K562 (cell line): ENCODE measurements around the gene PNMT. TPM values are rescaled to one million over a fixed set of nuclear protein-coding genes. Genes with fewer than 3 reads are reported as not detected.
A peak's percentile ranks its signal among the peaks of the same experiment; 100 is the strongest.

ENCODE experiments used
- BCOR ChIP-seq: fragments of 450-650 bp; IDR thresholded peaks from 2 replicates; pipeline ENCODE4 v1.6.1; 2016
- E2F5 ChIP-seq: sonication (generic); formaldehyde crosslinking; IDR thresholded peaks from 2 replicates; pipeline ENCODE4 v1.8.0; 2022; ENCODE audit warnings: mild to moderate bottlenecking, missing genetic modification reagents
- IRF1 ChIP-seq: sonication (generic); formaldehyde crosslinking; IDR thresholded peaks from 2 replicates; pipeline ENCODE4 v1.8.0; 2022; ENCODE audit warnings: missing genetic modification reagents, mild to moderate bottlenecking, borderline replicate concordance
- MECOM ChIP-seq: fragments of 250-450 bp; sonication (Bioruptor Pico); IDR thresholded peaks from 2 replicates; pipeline ENCODE4 v1.8.0; 2022; ENCODE audit warnings: inconsistent platforms
- MXD1 ChIP-seq: fragments of 250-450 bp; sonication (Bioruptor Pico); IDR thresholded peaks from 2 replicates; pipeline ENCODE4 v1.8.0; 2021; ENCODE audit warnings: borderline replicate concordance, mild to moderate bottlenecking, moderate library complexity; ENCODE audit not compliant: poor library complexity, severe bottlenecking
- NEUROD1 ChIP-seq: fragments of 150-350 bp; IDR thresholded peaks from 2 replicates; pipeline ENCODE4 v1.6.1; 2014; ENCODE audit warnings: borderline replicate concordance, low read length, low read depth; ENCODE audit not compliant: partially characterized antibody
- PRMT5 ChIP-seq: sonication (generic); formaldehyde crosslinking; IDR thresholded peaks from 2 replicates; pipeline ENCODE4 v1.5.0; 2020; ENCODE audit warnings: missing genetic modification reagents
- RAD21 ChIP-seq, 2 experiments: fragments of 250-450 bp in 1 of 2; fragments of 450-650 bp in 1 of 2; sonication (Bioruptor Pico) in 1 of 2; formaldehyde crosslinking in 1 of 2; IDR thresholded peaks in 1 of 2; conservative IDR thresholded peaks in 1 of 2; 2 replicates each; pipeline versions ENCODE4 v1.4.0 to v1.8.0; 2020 to 2022; ENCODE audit warnings: mild to moderate bottlenecking in 2 of 2, moderate library complexity in 1 of 2
- RBM39 ChIP-seq: fragments of 200-400 bp; formaldehyde crosslinking; optimal IDR thresholded peaks from 2 replicates; pipeline ENCODE3; 2018; ENCODE audit warnings: low read depth, low read length
- TFAM ChIP-seq: fragments of 250-450 bp; sonication (Bioruptor Pico); conservative IDR thresholded peaks from 2 replicates; pipeline ENCODE4 v1.5.0; 2021; ENCODE audit warnings: mild to moderate bottlenecking, moderate library complexity
- ZBTB7A ChIP-seq: IDR thresholded peaks from 2 replicates; pipeline ENCODE4 v1.6.1; 2011; ENCODE audit warnings: low read depth, mild to moderate bottlenecking, low read length, moderate library complexity, borderline replicate concordance; ENCODE audit not compliant: control insufficient read depth
- ZNF165 ChIP-seq: fragments of 250-450 bp; sonication (Bioruptor Pico); IDR thresholded peaks from 2 replicates; pipeline ENCODE4 v1.4.0; 2020; ENCODE audit warnings: borderline replicate concordance
- ZNF324 ChIP-seq: fragments of 250-450 bp; sonication (Bioruptor Pico); IDR thresholded peaks from 2 replicates; pipeline ENCODE4 v1.4.0; 2020; ENCODE audit warnings: mild to moderate bottlenecking
- ZNF445 ChIP-seq: fragments of 250-450 bp; sonication (Bioruptor Pico); IDR thresholded peaks from 2 replicates; pipeline ENCODE4 v1.4.0; 2020; ENCODE audit warnings: low read depth, mild to moderate bottlenecking, moderate library complexity
- polyA plus RNA-seq, 8 experiments: library from polyadenylated mRNA; depleted of rRNA in 4 of 8; stranded (reverse) in 5 of 8; unstranded in 3 of 8; fragments of >200 nt; fragmentation: Nextera tagmentation in 2 of 8; fragmentation: Illumina TruSeq in 1 of 8; extraction: Ambion mirVana in 2 of 8; extraction: Trizol in 1 of 8; gene quantifications; 2 replicates each; pipeline versions ENCODE4 v1.2.1 to v1.2.3, GENCODE V29; 2011 to 2014; ENCODE audit warnings: inconsistent platforms in 1 of 8, missing spikeins in 1 of 8
- total RNA-seq, 7 experiments: library from RNA; depleted of rRNA in 6 of 7; stranded (reverse); fragments of >200 nt in 6 of 7; fragmentation: Illumina TruSeq in 2 of 7; extraction: Trizol in 2 of 7; gene quantifications; 2 replicates each; pipeline versions ENCODE4 v1.2.1 to v1.2.3, GENCODE V29; 2011 to 2021; ENCODE audit warnings: low replicate concordance in 1 of 7
- TF ChIP-seq, protein P1 (sequence below): fragments of 450-650 bp; IDR thresholded peaks from 2 replicates; pipeline ENCODE4 v1.6.1; 2016; ENCODE audit warnings: low read depth

Gene PNMT
- total and polyA plus RNA-seq, 9 of the 15 experiments (the other 6 are each of a cell fraction or from before 2014, with no cell fraction given), result 0.55 to 18.1 (median 5.8) TPM

DNA sequence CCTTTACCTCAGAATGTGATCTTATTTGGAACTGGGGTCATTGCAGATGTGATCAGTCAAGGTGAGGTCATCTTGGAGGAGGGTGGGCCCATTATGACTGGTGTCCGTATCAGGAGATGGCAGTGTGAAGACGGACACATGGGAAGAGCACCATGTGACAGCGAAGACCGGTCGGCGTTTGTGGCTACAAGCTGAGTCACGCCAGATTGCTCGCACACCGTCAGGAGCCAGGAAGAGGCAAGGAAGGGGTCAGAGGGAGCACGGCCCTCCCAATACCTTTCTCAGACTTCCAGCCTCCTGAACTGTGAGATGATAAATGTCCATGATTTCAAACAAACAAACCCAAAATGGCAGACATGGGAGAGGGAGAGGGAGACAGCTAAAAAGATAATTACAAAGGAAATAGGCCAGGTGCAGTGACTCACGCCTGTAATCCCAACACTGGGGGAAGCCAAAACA, 18.1 kb upstream of the PNMT start (continued):
- TF ChIP-seq IRF1 (CRISPR knock-in tag) (no peak), ZBTB7A (peak; percentile 23; the same call in 1 of the 2 replicates), RAD21 (CRISPR knock-in tag; conservative IDR thresholded peaks at IDR 0.05 in 1 of 2, IDR thresholded peaks at IDR 0.05 in 1 of 2) (no peak), ZNF165 (CRISPR knock-in tag) (no peak), E2F5 (CRISPR knock-in tag) (no peak), ZNF445 (CRISPR knock-in tag) (no peak), NEUROD1 (peak; percentile 47), RBM39 (no peak), MXD1 (no peak), PRMT5 (CRISPR knock-in tag) (no peak), ZNF324 (CRISPR knock-in tag) (peak; percentile 16; the same call in 1 of the 2 replicates), MECOM (CRISPR knock-in tag) (peak; percentile 76; the same call in 1 of the 2 replicates), TFAM (CRISPR knock-in tag) (no peak), BCOR (0 out of 2 replicates have a peak, but pooled peaks have one; percentile 6)
- TF ChIP-seq, protein P1, sequence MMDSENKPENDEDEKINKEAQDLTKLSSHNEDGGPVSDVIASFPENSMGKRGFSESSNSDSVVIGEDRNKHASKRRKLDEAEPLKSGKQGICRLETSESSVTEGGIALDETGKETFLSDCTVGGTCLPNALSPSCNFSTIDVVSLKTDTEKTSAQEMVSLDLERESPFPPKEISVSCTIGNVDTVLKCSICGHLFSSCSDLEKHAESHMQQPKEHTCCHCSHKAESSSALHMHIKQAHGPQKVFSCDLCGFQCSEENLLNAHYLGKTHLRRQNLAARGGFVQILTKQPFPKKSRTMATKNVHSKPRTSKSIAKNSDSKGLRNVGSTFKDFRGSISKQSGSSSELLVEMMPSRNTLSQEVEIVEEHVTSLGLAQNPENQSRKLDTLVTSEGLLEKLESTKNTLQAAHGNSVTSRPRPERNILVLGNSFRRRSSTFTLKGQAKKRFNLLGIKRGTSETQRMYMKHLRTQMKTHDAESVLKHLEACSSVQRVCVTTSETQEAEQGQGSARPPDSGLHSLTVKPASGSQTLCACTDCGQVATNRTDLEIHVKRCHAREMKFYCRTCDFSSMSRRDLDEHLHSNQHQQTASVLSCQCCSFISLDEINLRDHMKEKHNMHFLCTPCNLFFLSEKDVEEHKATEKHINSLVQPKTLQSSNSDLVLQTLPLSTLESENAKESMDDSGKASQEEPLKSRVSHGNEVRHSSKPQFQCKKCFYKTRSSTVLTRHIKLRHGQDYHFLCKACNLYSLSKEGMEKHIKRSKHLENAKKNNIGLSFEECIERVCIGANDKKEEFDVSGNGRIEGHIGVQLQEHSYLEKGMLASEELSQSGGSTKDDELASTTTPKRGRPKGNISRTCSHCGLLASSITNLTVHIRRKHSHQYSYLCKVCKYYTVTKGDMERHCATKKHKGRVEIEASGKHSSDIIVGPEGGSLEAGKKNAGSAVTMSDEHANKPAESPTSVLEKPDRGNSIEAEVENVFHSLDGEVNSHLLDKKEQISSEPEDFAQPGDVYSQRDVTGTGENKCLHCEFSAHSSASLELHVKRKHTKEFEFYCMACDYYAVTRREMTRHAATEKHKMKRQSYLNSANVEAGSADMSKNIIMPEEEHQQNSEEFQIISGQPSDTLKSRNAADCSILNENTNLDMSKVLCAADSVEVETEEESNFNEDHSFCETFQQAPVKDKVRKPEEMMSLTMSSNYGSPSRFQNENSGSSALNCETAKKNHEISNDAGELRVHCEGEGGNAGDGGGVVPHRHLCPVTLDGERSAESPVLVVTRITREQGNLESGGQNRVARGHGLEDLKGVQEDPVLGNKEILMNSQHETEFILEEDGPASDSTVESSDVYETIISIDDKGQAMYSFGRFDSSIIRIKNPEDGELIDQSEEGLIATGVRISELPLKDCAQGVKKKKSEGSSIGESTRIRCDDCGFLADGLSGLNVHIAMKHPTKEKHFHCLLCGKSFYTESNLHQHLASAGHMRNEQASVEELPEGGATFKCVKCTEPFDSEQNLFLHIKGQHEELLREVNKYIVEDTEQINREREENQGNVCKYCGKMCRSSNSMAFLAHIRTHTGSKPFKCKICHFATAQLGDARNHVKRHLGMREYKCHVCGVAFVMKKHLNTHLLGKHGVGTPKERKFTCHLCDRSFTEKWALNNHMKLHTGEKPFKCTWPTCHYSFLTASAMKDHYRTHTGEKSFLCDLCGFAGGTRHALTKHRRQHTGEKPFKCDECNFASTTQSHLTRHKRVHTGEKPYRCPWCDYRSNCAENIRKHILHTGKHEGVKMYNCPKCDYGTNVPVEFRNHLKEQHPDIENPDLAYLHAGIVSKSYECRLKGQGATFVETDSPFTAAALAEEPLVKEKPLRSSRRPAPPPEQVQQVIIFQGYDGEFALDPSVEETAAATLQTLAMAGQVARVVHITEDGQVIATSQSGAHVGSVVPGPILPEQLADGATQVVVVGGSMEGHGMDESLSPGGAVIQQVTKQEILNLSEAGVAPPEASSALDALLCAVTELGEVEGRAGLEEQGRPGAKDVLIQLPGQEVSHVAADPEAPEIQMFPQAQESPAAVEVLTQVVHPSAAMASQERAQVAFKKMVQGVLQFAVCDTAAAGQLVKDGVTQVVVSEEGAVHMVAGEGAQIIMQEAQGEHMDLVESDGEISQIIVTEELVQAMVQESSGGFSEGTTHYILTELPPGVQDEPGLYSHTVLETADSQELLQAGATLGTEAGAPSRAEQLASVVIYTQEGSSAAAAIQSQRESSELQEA, result no peak
